ENCODE measurements around the gene CELA3B. TPM values are rescaled to one million over a fixed set of nuclear protein-coding genes. Genes with fewer than 3 reads are reported as not detected.

Gene CELA3B
- total and polyA plus RNA-seq, 2 of the 13 experiments (the other 11 are each of a cell fraction or from before 2014, with no cell fraction given): 0.34 TPM; not detected in 1

DNA sequence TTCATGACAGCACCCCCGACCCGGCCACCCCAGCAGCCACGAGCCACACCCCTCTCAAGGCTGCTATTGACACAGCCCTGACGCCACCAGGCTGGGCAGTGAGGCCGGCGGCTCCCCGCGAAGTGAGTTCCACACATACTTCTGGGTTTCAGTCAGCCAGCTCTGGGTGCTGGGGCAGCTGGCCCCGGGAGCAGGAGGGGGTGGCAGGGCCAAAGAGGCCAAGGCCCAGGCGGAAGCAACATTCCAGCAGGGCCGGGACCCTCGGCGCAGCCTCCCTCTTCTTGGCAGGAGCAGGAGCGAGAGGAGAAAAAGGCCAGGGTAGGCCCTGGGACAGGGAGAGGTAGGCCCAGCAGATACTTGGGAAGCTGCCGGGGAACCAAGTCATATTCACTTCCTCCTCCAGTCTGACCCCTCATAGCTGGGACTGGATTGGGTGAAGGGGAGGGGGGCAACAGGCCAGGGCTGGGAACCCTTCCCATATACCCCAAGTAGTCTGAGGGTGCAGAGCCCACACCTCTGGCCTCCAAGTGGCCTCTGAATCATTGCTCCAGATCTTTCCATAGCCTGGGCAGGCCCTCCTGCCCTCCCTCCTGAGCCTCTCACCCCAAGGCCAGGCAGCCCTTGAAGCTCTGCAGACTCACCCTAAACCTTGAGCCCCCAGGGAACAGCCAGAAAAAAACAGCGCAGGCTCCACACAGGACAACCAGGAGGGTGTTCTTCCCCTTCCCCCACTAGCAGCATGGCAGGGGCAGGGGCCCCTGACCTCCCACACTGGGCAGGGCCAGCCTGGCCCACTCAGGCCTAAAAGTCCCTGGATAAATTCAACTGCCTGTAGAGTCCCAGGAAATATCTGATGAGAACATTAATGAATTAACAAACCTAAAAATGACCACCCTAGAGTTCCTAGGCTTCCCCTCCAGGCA is 45.4 kb upstream of the CELA3B start (continued):
- TF ChIP-seq SYNCRIP (IDR thresholded peaks at IDR 0.05; ENCODE audit: insufficient read depth, low read depth, low read length) (no peak), SMAD9 (CRISPR knock-in tag; IDR thresholded peaks at IDR 0.05) (no peak), ZNF280D (CRISPR knock-in tag; IDR thresholded peaks at IDR 0.05) (no peak), ATF5 (CRISPR knock-in tag; IDR thresholded peaks at IDR 0.05; ENCODE audit: low read depth) (no peak), CC2D1A (CRISPR knock-in tag; IDR thresholded peaks at IDR 0.05) (no peak), ZNF530 (CRISPR knock-in tag; IDR thresholded peaks at IDR 0.05; ENCODE audit: low read depth) (no peak), ZNF737 (CRISPR knock-in tag; IDR thresholded peaks at IDR 0.05; ENCODE audit: borderline replicate concordance) (no peak), ZNF772 (CRISPR knock-in tag; IDR thresholded peaks at IDR 0.05) (0 out of 2 replicates have a peak, but pooled peaks have one; percentile 72), ZFP41 (CRISPR knock-in tag; IDR thresholded peaks at IDR 0.05; ENCODE audit: borderline replicate concordance) (no peak), POLR2AphosphoS2 (IDR thresholded peaks at IDR 0.05; ENCODE audit: low read depth, low read length) (no peak), ZNF34 (CRISPR knock-in tag; IDR thresholded peaks at IDR 0.05; ENCODE audit: borderline replicate concordance) (0 out of 2 replicates have a peak, but pooled peaks have one; percentile 39), ZNF724P (CRISPR knock-in tag; IDR thresholded peaks at IDR 0.05; ENCODE audit: borderline replicate concordance) (no peak), NR2C2 (CRISPR knock-in tag; IDR thresholded peaks at IDR 0.05; ENCODE audit: borderline replicate concordance) (no peak), ZNF10 (CRISPR knock-in tag; IDR thresholded peaks at IDR 0.05; ENCODE audit: borderline replicate concordance, low read depth) (no peak), ZBTB46 (CRISPR knock-in tag; IDR thresholded peaks at IDR 0.05; ENCODE audit: borderline replicate concordance) (no peak; the same call in 1 of the 2 replicates), ZNF253 (CRISPR knock-in tag; IDR thresholded peaks at IDR 0.05; ENCODE audit: borderline replicate concordance) (no peak), HOMEZ (CRISPR knock-in tag; IDR thresholded peaks at IDR 0.05; ENCODE audit: low read depth) (peak; percentile 54; the same call in 1 of the 2 replicates)
- TF ChIP-seq, protein P1, sequence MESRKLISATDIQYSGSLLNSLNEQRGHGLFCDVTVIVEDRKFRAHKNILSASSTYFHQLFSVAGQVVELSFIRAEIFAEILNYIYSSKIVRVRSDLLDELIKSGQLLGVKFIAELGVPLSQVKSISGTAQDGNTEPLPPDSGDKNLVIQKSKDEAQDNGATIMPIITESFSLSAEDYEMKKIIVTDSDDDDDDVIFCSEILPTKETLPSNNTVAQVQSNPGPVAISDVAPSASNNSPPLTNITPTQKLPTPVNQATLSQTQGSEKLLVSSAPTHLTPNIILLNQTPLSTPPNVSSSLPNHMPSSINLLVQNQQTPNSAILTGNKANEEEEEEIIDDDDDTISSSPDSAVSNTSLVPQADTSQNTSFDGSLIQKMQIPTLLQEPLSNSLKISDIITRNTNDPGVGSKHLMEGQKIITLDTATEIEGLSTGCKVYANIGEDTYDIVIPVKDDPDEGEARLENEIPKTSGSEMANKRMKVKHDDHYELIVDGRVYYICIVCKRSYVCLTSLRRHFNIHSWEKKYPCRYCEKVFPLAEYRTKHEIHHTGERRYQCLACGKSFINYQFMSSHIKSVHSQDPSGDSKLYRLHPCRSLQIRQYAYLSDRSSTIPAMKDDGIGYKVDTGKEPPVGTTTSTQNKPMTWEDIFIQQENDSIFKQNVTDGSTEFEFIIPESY (CRISPR knock-in tag; IDR thresholded peaks at IDR 0.05): no peak; the same call in 1 of the 2 replicates

Measured in HepG2 (cell line).